IMR-90 (cell line): ENCODE measurements around the gene AURKA.

ENCODE experiments used
- CTCF ChIP-seq: conservative IDR thresholded peaks from 2 replicates; pipeline ENCODE4 v1.5.1; 2012; ENCODE audit warnings: mild to moderate bottlenecking, low read depth, low read length, improper control_type of control experiment
- POLR2A ChIP-seq: IDR thresholded peaks from 2 replicates; pipeline ENCODE4 v1.6.1; 2012; ENCODE audit warnings: mild to moderate bottlenecking, low read depth, low read length
- RAD21 ChIP-seq: IDR thresholded peaks from 2 replicates; pipeline ENCODE4 v1.6.1; 2012; ENCODE audit warnings: low read length, improper control_type of control experiment
- RCOR1 ChIP-seq: IDR thresholded peaks from 2 replicates; pipeline ENCODE4 v1.6.1; 2012; ENCODE audit warnings: mild to moderate bottlenecking, low read length, improper control_type of control experiment; ENCODE audit not compliant: insufficient replicate concordance
- RFX5 ChIP-seq: IDR thresholded peaks from 2 replicates; pipeline ENCODE4 v1.8.0; 2012; ENCODE audit warnings: low read depth, mild to moderate bottlenecking, low read length, moderate library complexity
- SMC3 ChIP-seq: fragments of 150-350 bp; IDR thresholded peaks from 2 replicates; pipeline ENCODE4 v1.6.1; 2016; ENCODE audit warnings: low read depth, mild to moderate bottlenecking, antibody characterized with exemption, low read length, moderate library complexity

DNA sequence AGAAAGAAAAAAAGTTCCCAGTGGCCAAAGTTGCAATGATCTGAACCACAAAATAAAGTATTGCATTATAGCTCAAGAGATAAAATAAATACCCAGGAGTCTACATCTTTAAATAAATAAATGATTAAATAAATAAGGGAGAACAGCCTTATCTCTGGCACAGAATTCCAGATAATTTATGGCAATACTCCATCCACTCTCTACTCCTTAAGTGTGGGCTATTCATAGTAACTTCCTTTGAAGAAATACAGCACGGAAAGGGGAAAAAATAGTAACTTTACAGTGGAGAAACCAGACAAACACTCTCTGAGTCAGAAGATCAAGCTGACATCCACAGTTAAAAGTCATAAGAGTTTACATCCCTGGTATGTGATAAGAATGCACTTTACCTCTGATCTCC is 11.6 kb downstream of the AURKA start:
- TF ChIP-seq CTCF (no peak), RAD21 (no peak), POLR2A (no peak), RCOR1 (no peak), RFX5 (no peak), SMC3 (no peak)
